GM18951 (cell line): Measurements from ENCODE around the gene CDH6.

Experiments
- POLR2A ChIP-seq: IDR thresholded peaks from 4 replicates; pipeline ENCODE4 v1.6.1; 2011; ENCODE audit warnings: mild to moderate bottlenecking; ENCODE audit not compliant: insufficient read length, insufficient read depth; ENCODE audit errors: extremely low read depth
- in situ Hi-C: fragments of 300-500 bp; cut with MboI; formaldehyde crosslinking; loops from one replicate; pipeline ENCODE4 v1.12.0; 2022; ENCODE audit warnings: low sequenced_read_pairs, mixed read lengths, inconsistent platforms; ENCODE audit not compliant: unreplicated experiment

Gene CDH6

DNA sequence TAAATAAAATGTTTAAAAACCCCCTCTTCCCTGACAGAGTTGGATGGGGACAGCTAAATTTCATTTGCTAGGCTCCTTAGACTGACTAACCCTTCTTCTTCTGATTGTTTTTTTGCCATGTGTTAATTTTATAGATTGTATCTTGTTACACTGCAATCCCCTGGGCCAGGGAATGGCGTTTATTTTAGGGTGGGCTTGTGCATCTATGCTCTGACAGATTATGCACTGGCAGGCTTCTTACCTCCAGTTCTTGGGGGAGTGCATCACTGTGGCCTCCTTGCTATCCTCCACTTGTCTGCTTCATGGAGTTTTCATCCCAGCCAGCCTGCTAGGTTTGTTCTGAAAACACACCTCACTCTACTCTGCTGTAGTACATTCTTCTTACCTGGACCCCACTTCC is 178.6 kb downstream of the CDH6 start:
- no peak for TF ChIP-seq POLR2A
- in situ Hi-C loops: no loop called here

DNA sequence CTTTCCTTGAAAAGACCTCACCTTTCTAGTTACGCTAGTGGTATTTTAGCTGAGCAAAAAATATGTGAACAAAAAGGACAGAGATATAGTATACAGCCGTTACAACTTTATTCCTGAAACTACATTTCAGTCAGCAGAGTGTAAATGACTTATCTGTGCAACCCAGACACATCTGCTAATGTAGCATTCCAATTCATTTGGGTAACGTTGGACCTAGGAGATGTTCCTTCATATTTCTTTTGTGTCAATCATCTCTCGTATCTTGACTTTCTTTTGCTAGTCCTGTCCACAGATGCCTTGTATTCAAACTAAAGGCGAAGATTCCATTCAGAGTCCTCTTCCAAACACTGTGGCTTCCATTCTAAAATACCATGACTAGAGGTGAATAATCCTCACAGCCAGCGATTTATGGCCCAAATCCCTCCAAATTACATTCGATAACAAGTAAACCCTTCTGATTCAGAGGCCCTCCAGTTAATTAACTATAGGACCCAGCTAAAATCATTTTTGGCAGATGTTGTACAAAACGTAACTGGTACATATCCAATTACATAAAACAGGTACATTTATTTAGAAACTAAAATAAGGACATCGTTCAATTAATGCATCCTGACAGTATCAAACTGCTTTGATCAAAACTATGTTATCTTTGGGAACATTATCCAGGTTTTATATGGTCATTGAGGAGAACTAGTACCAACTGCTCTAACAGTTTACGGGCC is 182.7 kb downstream of the CDH6 start:
- in situ Hi-C loops: no loop called here
- TF ChIP-seq POLR2A: no peak

DNA sequence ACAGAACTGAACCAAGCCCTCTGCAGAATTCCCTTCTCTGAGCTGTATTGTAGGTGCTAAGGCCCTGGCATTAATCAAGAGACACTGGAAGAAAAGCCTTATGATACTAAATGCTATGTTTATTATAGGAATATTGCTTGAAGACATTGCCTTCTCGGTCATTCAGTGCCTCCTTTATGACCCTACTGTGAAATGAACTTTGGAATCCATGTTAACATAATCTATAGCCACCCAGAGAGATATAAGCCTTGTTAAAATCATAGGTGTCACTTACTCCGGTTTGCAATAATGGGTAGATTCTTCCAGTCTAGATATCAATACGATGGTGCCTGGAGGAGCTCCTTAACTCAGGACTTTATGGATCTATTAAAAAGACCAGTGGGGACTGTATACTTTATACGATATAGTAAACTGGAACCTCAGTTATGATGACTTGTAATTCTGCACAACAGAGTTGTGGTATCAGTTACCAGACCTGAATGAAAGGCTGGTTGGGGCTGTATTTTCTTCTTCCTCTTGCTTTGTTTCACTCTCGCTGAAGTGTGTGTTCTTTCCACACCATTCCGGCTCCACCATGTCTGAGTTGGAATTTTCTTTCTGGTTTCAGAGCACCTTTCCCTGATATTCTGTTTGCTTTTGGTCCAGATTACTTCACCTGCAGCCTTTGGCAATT is 183.9 kb downstream of the CDH6 start:
- TF ChIP-seq POLR2A: no peak
- in situ Hi-C loops: no loop called here

DNA sequence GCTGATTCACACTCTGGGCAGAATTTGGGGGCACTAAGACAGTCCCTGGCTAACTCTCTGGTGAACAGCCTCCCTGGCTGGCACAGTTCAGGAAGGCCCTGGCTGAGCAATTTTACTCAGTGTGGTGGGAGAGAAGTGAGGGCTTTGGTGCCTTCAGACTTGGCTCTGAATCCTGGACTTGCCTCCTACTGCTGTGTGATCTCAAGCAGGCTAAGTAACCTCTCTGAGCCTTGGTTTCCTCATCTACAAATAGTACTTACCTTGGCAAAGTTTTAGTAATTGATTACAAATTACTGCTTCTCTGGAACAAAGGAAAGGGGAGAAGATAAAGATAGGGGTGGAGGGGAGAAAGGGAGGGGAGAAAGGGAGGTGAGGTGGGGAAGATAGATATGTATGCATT is 184.7 kb downstream of the CDH6 start:
- in situ Hi-C loops: no loop called here
- TF ChIP-seq POLR2A: no peak
